HG03066 (cell line): ENCODE results near the gene TWSG1.
"Not testable (repeated sequence)": the region's sequence is repeated elsewhere in the genome, so short reads cannot be mapped to it uniquely, and the experiment has no call there.

ENCODE experiments used
- ATAC-seq: cut with Tn5 transposase; IDR thresholded peaks from one replicate; pipeline ENCODE4 v1.9.1; 2021; ENCODE audit warnings: low read depth; ENCODE audit not compliant: unreplicated experiment

Gene TWSG1

GRCh38 chr18:9334973-9335696 lies 562 bp downstream of the TWSG1 start:
- peak; percentile 35 for ATAC-seq

- ATAC-seq, result no peak
Observed at GRCh38 chr18:9335697-9336045, 1.1 kb downstream of the TWSG1 start.

GRCh38 chr18:9336827-9337226 lies 2.3 kb downstream of the TWSG1 start:
- ATAC-seq, result no peak

GRCh38 chr18:9337873-9338272 lies 3.3 kb downstream of the TWSG1 start:
- ATAC-seq, result no peak

GRCh38 chr18:9340472-9340871 lies 5.9 kb downstream of the TWSG1 start:
- no peak for ATAC-seq

GRCh38 chr18:9343577-9343976 lies 9.0 kb downstream of the TWSG1 start:
- ATAC-seq, result no peak

- no peak for ATAC-seq
Observed at GRCh38 chr18:9346775-9347174, 12.2 kb downstream of the TWSG1 start.

- ATAC-seq, result no peak
Observed at GRCh38 chr18:9348079-9348671, 13.6 kb downstream of the TWSG1 start.

- no peak for ATAC-seq
Observed at GRCh38 chr18:9348766-9349165, 14.2 kb downstream of the TWSG1 start.

- ATAC-seq, result peak; percentile 69
Observed at GRCh38 chr18:9353596-9353995, 19.0 kb downstream of the TWSG1 start.

GRCh38 chr18:9354256-9354655 lies 19.7 kb downstream of the TWSG1 start:
- peak; percentile 59 for ATAC-seq

- ATAC-seq, result no peak
Observed at GRCh38 chr18:9356976-9357375, 22.4 kb downstream of the TWSG1 start.

GRCh38 chr18:9359796-9360195 lies 25.2 kb downstream of the TWSG1 start:
- no peak for ATAC-seq

- ATAC-seq, result no peak
Observed at GRCh38 chr18:9361191-9361590, 26.6 kb downstream of the TWSG1 start.

GRCh38 chr18:9362869-9363268 lies 28.3 kb downstream of the TWSG1 start:
- ATAC-seq, result no peak

GRCh38 chr18:9364242-9364641 lies 29.7 kb downstream of the TWSG1 start:
- ATAC-seq, result no peak

- no peak for ATAC-seq
Observed at GRCh38 chr18:9365406-9365805, 30.8 kb downstream of the TWSG1 start.

- ATAC-seq, result no peak
Observed at GRCh38 chr18:9366126-9366714, 31.6 kb downstream of the TWSG1 start.

- not testable (repeated sequence) for ATAC-seq
Observed at GRCh38 chr18:9373254-9373653, 38.7 kb downstream of the TWSG1 start.

- no peak for ATAC-seq
Observed at GRCh38 chr18:9379118-9379517, 44.5 kb downstream of the TWSG1 start.

- ATAC-seq, result no peak
Observed at GRCh38 chr18:9380101-9380500, 45.5 kb downstream of the TWSG1 start.
